GM23248 (cell line): Measurements from ENCODE around the gene YKT6.
"Not testable (repeated sequence)": the region's sequence is repeated elsewhere in the genome, so short reads cannot be mapped to it uniquely, and the experiment has no call there.

Source experiments
- EZH2 ChIP-seq: fragments of 200-600 bp; sonication (generic); IDR thresholded peaks from 2 replicates; pipeline ENCODE4 v1.6.1; 2018; ENCODE audit warnings: antibody characterized with exemption, mild to moderate bottlenecking; ENCODE audit not compliant: insufficient read depth, poor library complexity, severe bottlenecking
- EZH2phosphoT487 ChIP-seq: fragments of 200-600 bp; sonication (generic); IDR thresholded peaks from 2 replicates; pipeline ENCODE4 v1.6.1; 2018; ENCODE audit warnings: antibody characterized with exemption, moderate library complexity, mild to moderate bottlenecking, low read depth; ENCODE audit not compliant: insufficient read depth

DNA sequence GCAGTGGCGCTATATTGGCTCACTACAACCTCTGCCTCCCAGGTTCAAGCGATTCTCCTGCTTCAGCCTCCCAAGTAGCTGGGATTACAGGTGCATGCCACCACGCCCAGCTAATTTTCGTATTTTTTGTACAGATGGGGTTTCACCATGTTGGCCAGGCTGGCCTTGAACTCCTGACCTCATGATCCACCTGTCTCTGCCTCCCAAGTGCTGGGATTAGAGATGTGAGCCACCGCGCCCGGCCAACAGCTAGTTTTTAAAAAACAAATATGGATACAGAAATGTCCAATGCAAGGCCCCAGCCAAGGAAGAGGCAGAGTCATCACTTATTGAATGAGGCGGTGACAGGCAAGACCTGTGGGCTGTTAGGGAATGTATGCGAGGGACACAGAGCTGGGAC lies 28.9 kb upstream of the YKT6 start:
- not testable (repeated sequence) for TF ChIP-seq EZH2, EZH2phosphoT487
